HPDE6-E6E7 (cell line): ENCODE measurements around the gene USP9X.
"Not testable (repeated sequence)": the region's sequence is repeated elsewhere in the genome, so short reads cannot be mapped to it uniquely, and the experiment has no call there.

ENCODE experiments used
- DNase-seq: peaks from one replicate; pipeline ENCODE4 v3.0.0; 2011; ENCODE audit warnings: missing footprints; ENCODE audit errors: extremely low spot score

The USP9X gene

GRCh38 chrX:41186946-41187345 lies 101.7 kb downstream of the USP9X start:
- DNase-seq: not testable (repeated sequence)

- no peak for DNase-seq
Observed at GRCh38 chrX:41189156-41189555, 103.9 kb downstream of the USP9X start.

GRCh38 chrX:41192880-41193279 lies 107.6 kb downstream of the USP9X start:
- DNase-seq: peak; percentile 4

- DNase-seq: peak; percentile 2
Observed at GRCh38 chrX:41198410-41198809, 113.2 kb downstream of the USP9X start.

GRCh38 chrX:41200785-41201184 lies 115.5 kb downstream of the USP9X start:
- no peak for DNase-seq

- no peak for DNase-seq
Observed at GRCh38 chrX:41209853-41210252, 124.6 kb downstream of the USP9X start.

- DNase-seq: no peak
Observed at GRCh38 chrX:41224605-41225004, 139.4 kb downstream of the USP9X start.

GRCh38 chrX:41233988-41234387 lies 148.7 kb downstream of the USP9X start:
- no peak for DNase-seq

- DNase-seq: not testable (repeated sequence)
Observed at GRCh38 chrX:41234471-41234870, 149.2 kb downstream of the USP9X start.

GRCh38 chrX:41234962-41235361 lies 149.7 kb downstream of the USP9X start:
- no peak for DNase-seq

GRCh38 chrX:41236629-41237028 lies 151.4 kb downstream of the USP9X start:
- no peak for DNase-seq

GRCh38 chrX:41240509-41240908 lies 155.3 kb downstream of the USP9X start:
- no peak for DNase-seq

GRCh38 chrX:41241962-41242361 lies 156.7 kb downstream of the USP9X start:
- no peak for DNase-seq

GRCh38 chrX:41245641-41246040 lies 160.4 kb downstream of the USP9X start:
- DNase-seq: no peak

GRCh38 chrX:41250867-41251266 lies 165.6 kb downstream of the USP9X start:
- DNase-seq: no peak

- no peak for DNase-seq
Observed at GRCh38 chrX:41257801-41258200, 172.6 kb downstream of the USP9X start.

GRCh38 chrX:41258226-41258625 lies 173.0 kb downstream of the USP9X start:
- no peak for DNase-seq

GRCh38 chrX:41258871-41259270 lies 173.6 kb downstream of the USP9X start:
- no peak for DNase-seq

- no peak for DNase-seq
Observed at GRCh38 chrX:41259516-41259915, 174.3 kb downstream of the USP9X start.

- no peak for DNase-seq
Observed at GRCh38 chrX:41265615-41266014, 180.4 kb downstream of the USP9X start.

- DNase-seq: no peak
Observed at GRCh38 chrX:41273638-41274037, 188.4 kb downstream of the USP9X start.

GRCh38 chrX:41275661-41276609 lies 190.7 kb downstream of the USP9X start:
- DNase-seq: peak; percentile 40

GRCh38 chrX:41276661-41277506 lies 191.6 kb downstream of the USP9X start:
- no peak for DNase-seq
